ENCODE measurements around the gene NINL.
"Not testable (repeated sequence)": the region's sequence is repeated elsewhere in the genome, so short reads cannot be mapped to it uniquely, and the experiment has no call there.

Gene NINL

GRCh38 chr20:25579081-25579770 is 6.1 kb downstream of the NINL start:
- Histone ChIP-seq H3K36me3 (replicated peaks) (no peaks in the 10 kb centered on the region), H3K9me3 (no peaks in the 10 kb centered on the region), H3K4me1 (peaks cover 3% of the 10 kb centered on the region), H3K27me3 (ENCODE audit: low read depth) (no peaks in the 10 kb centered on the region), H3K4me3 (no peak overlapping the region)
- DNase-seq (ENCODE audit: low spot score in 2 of 2), result no peak
- in situ Hi-C loops (cut with MboI; ENCODE audit: low sequenced_read_pairs), result no loop called here

- Histone ChIP-seq H3K4me3 (no peak overlapping the region), H3K9me3 (no peaks in the 10 kb centered on the region), H3K27me3 (ENCODE audit: low read depth) (no peaks in the 10 kb centered on the region), H3K36me3 (replicated peaks) (no peaks in the 10 kb centered on the region), H3K4me1 (no peaks in the 10 kb centered on the region)
- DNase-seq (ENCODE audit: low spot score in 2 of 2), result no peak
- in situ Hi-C loops (cut with MboI; ENCODE audit: low sequenced_read_pairs), result no loop called here
Observed at GRCh38 chr20:25576783-25577530, 8.4 kb downstream of the NINL start.

GRCh38 chr20:25574411-25574810 is 10.9 kb downstream of the NINL start:
- in situ Hi-C loops (cut with MboI; ENCODE audit: low sequenced_read_pairs), result no loop called here
- DNase-seq (ENCODE audit: low spot score in 2 of 2), result no peak
- Histone ChIP-seq H3K9me3 (no peaks in the 10 kb centered on the region), H3K4me3 (no peak overlapping the region), H3K4me1 (no peaks in the 10 kb centered on the region), H3K36me3 (replicated peaks) (no peaks in the 10 kb centered on the region), H3K27me3 (ENCODE audit: low read depth) (no peaks in the 10 kb centered on the region)

GRCh38 chr20:25573288-25574251 is 11.8 kb downstream of the NINL start:
- H3K4me1 ChIP-seq, result no peaks in the 10 kb centered on the region
- in situ Hi-C loops (cut with MboI; ENCODE audit: low sequenced_read_pairs), result no loop called here
- no peaks in the 10 kb centered on the region for H3K36me3 ChIP-seq (replicated peaks)
- DNase-seq (ENCODE audit: low spot score in 2 of 2), result no peak
- no peak overlapping the region for H3K4me3 ChIP-seq
- no peaks in the 10 kb centered on the region for H3K27me3 ChIP-seq (ENCODE audit: low read depth)
- no peaks in the 10 kb centered on the region for H3K9me3 ChIP-seq

DNA sequence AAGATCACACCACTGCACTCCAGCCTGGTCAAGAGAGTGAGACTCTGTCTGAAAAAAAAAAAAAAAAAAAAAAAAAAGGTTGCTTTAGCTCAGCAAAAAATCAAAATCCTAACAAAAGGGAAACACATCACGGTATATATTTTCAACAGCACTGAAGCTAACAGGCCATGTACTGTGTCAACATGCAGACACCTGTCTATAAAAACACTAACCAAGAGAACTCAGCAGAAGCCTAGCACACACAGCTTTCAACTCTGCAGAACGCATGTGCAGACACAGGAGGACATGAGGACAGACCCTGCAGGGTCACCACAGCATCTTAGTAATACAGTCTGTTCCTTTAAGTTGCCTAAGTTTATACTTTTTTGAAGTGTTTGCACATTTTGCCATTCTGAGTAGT is 13.5 kb downstream of the NINL start:
- no peaks in the 10 kb centered on the region for H3K9me3 ChIP-seq
- H3K4me1 ChIP-seq, result no peaks in the 10 kb centered on the region
- H3K27me3 ChIP-seq (ENCODE audit: low read depth), result no peaks in the 10 kb centered on the region
- DNase-seq (ENCODE audit: low spot score in 2 of 2), result no peak
- H3K4me3 ChIP-seq, result no peak overlapping the region
- in situ Hi-C loops (cut with MboI; ENCODE audit: low sequenced_read_pairs), result no loop called here
- no peaks in the 10 kb centered on the region for H3K36me3 ChIP-seq (replicated peaks)

- Histone ChIP-seq H3K4me3 (no peak overlapping the region), H3K4me1 (no peaks in the 10 kb centered on the region), H3K9me3 (no peaks in the 10 kb centered on the region), H3K36me3 (replicated peaks) (no peaks in the 10 kb centered on the region), H3K27me3 (ENCODE audit: low read depth) (no peaks in the 10 kb centered on the region)
- in situ Hi-C loops (cut with MboI; ENCODE audit: low sequenced_read_pairs), result no loop called here
- DNase-seq (ENCODE audit: low spot score in 2 of 2), result no peak
Observed at GRCh38 chr20:25571240-25571639, 14.1 kb downstream of the NINL start.

DNA sequence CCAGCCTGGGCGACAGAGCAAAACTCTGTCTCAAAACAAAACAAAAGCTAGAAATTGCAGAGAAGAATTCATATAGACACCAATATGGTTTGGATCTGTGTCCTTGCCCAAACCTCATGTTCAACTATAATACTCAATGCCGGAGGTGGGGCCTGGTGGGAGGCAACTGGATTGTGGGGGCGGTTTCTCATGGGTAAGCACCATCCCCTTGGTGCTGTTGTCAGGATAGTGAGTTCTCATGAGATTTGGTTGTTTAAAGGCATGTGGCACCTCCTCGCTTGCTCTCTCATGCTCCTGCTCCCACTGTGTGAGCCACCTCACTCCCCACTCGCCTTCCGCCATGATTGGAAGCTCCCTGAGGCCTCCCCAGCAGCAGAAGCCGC is 15.2 kb downstream of the NINL start:
- H3K36me3 ChIP-seq (replicated peaks), result no peaks in the 10 kb centered on the region
- H3K4me1 ChIP-seq, result no peaks in the 10 kb centered on the region

GRCh38 chr20:25567286-25567685 is 18.0 kb downstream of the NINL start:
- in situ Hi-C loops (cut with MboI; ENCODE audit: low sequenced_read_pairs), result no loop called here
- H3K9me3 ChIP-seq, result no peaks in the 10 kb centered on the region

More for the DNA sequence above, 15.2 kb downstream of the NINL start:
- no peak for DNase-seq (ENCODE audit: low spot score in 2 of 2)
- Histone ChIP-seq H3K27me3 (ENCODE audit: low read depth) (no peaks in the 10 kb centered on the region), H3K4me3 (no peak overlapping the region), H3K9me3 (no peaks in the 10 kb centered on the region)
- in situ Hi-C loops (cut with MboI; ENCODE audit: low sequenced_read_pairs), result no loop called here

DNA sequence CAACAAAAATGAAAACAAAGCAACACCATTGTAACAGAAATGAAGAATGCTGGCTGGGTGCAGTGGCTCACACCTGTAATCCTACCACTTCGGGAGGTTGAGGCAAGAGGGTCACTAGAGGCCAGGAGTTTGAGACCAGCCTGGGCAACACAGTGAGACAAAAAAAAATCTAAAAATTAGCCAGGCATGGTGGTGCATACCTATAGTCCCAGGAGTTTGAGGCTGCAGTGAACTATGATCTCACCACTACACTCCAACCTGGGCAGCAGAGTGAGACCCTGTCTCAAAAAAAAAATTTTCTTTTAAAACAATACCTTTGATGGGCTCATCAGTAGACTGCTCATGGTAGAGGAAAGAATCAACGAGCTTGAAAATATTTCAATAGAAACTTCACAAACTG is 18.5 kb downstream of the NINL start:
- H3K9me3 ChIP-seq, result no peaks in the 10 kb centered on the region
- H3K4me1 ChIP-seq, result no peaks in the 10 kb centered on the region
- no peaks in the 10 kb centered on the region for H3K36me3 ChIP-seq (replicated peaks)
- H3K4me3 ChIP-seq, result no peak overlapping the region
- in situ Hi-C loops (cut with MboI; ENCODE audit: low sequenced_read_pairs), result no loop called here
- no peak for DNase-seq (ENCODE audit: low spot score in 2 of 2)
- no peaks in the 10 kb centered on the region for H3K27me3 ChIP-seq (ENCODE audit: low read depth)

More at GRCh38 chr20:25567286-25567685, 18.0 kb downstream of the NINL start:
- H3K4me3 ChIP-seq, result no peak overlapping the region
- no peaks in the 10 kb centered on the region for H3K27me3 ChIP-seq (ENCODE audit: low read depth)
- no peaks in the 10 kb centered on the region for H3K36me3 ChIP-seq (replicated peaks)
- H3K4me1 ChIP-seq, result no peaks in the 10 kb centered on the region
- no peak for DNase-seq (ENCODE audit: low spot score in 2 of 2)

GRCh38 chr20:25565578-25566157 is 19.7 kb downstream of the NINL start:
- H3K4me1 ChIP-seq, result no peaks in the 10 kb centered on the region
- no peaks in the 10 kb centered on the region for H3K9me3 ChIP-seq
- in situ Hi-C loops (cut with MboI; ENCODE audit: low sequenced_read_pairs), result no loop called here
- no peaks in the 10 kb centered on the region for H3K36me3 ChIP-seq (replicated peaks)
- no peak overlapping the region for H3K4me3 ChIP-seq
- no peaks in the 10 kb centered on the region for H3K27me3 ChIP-seq (ENCODE audit: low read depth)
- no peak for DNase-seq (ENCODE audit: low spot score in 2 of 2)

GRCh38 chr20:25563876-25564275 is 21.5 kb downstream of the NINL start:
- Histone ChIP-seq H3K4me3 (no peak overlapping the region), H3K4me1 (no peaks in the 10 kb centered on the region), H3K27me3 (ENCODE audit: low read depth) (no peaks in the 10 kb centered on the region), H3K9me3 (no peaks in the 10 kb centered on the region), H3K36me3 (replicated peaks) (no peaks in the 10 kb centered on the region)
- in situ Hi-C loops (cut with MboI; ENCODE audit: low sequenced_read_pairs), result no loop called here
- no peak for DNase-seq (ENCODE audit: low spot score in 2 of 2)

GRCh38 chr20:25563362-25563761 is 22.0 kb downstream of the NINL start:
- H3K4me3 ChIP-seq, result no peak overlapping the region
- no peaks in the 10 kb centered on the region for H3K4me1 ChIP-seq
- H3K27me3 ChIP-seq (ENCODE audit: low read depth), result no peaks in the 10 kb centered on the region
- in situ Hi-C loops (cut with MboI; ENCODE audit: low sequenced_read_pairs), result no loop called here
- no peaks in the 10 kb centered on the region for H3K36me3 ChIP-seq (replicated peaks)
- DNase-seq (ENCODE audit: low spot score in 2 of 2), result no peak
- H3K9me3 ChIP-seq, result no peaks in the 10 kb centered on the region

DNA sequence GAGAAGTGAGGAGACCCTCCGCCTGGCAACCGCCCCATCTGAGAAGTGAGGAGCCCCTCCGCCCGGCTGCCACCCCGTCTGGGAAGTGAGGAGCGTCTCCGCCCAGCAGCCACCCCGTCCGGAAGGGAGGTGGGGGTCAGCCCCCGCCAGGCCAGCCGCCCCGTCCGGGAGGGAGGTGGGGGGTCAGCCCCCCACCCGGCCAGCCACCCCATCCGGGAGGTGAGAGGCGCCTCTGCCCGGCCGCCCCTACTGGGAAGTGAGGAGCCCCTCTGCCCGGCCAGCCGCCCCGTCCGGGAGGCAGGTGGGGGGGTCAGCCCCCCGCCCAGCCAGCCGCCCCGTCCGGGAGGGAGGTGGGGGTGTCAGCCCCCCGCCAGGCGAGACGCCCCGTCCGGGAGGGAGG is 23.6 kb downstream of the NINL start:
- H3K9me3 ChIP-seq; H3K27me3 ChIP-seq (ENCODE audit: low read depth); H3K4me3 ChIP-seq; H3K4me1 ChIP-seq; in situ Hi-C loops (cut with MboI; ENCODE audit: low sequenced_read_pairs); DNase-seq (ENCODE audit: low spot score in 2 of 2); H3K36me3 ChIP-seq (replicated peaks): not testable (repeated sequence)

All from HAP-1 (cell line).